ENCODE results near the gene RILPL2. TPM values are rescaled to one million over a fixed set of nuclear protein-coding genes. Genes with fewer than 3 reads are reported as not detected.

The RILPL2 gene
- total and polyA plus RNA-seq, 2 of the 13 experiments (the other 11 are each of a cell fraction or from before 2014, with no cell fraction given), result 2.7 to 8.1 TPM

GRCh38 chr12:123457980-123458779, 21.7 kb upstream of the RILPL2 start, which contains the start of gene SNRNP35 (continued):
- TF ChIP-seq RNF219 (CRISPR knock-in tag; IDR thresholded peaks at IDR 0.05) (no peak), ZNF263 (CRISPR knock-in tag; IDR thresholded peaks at IDR 0.05) (0 out of 2 replicates have a peak, but pooled peaks have one; percentile 53), THAP11 (CRISPR knock-in tag; IDR thresholded peaks at IDR 0.05) (peak; percentile 89), FUBP1 (CRISPR knock-in tag; IDR thresholded peaks at IDR 0.05; ENCODE audit: borderline replicate concordance) (no peak), SMC3 (IDR thresholded peaks at IDR 0.05; ENCODE audit: low read length) (no peak), ZFX (CRISPR knock-in tag; IDR thresholded peaks at IDR 0.05; ENCODE audit: low read depth) (peak; percentile 96), ZFP37 (CRISPR knock-in tag; IDR thresholded peaks at IDR 0.05; ENCODE audit: borderline replicate concordance) (peak; percentile 76; the same call in 1 of the 2 replicates), TBP (CRISPR knock-in tag; IDR thresholded peaks at IDR 0.05) (no peak), SMYD3 (CRISPR knock-in tag; IDR thresholded peaks at IDR 0.05) (no peak), KAT8 (CRISPR knock-in tag; IDR thresholded peaks at IDR 0.05) (peak; percentile 93)

Data from HepG2 (cell line).